Ishikawa (cell line): ENCODE measurements around the gene SYK.

Experiments used
- CREB1 ChIP-seq: IDR thresholded peaks from 2 replicates; pipeline ENCODE4 v1.6.1; 2012; ENCODE audit warnings: low read depth
- MAX ChIP-seq: IDR thresholded peaks from 2 replicates; pipeline ENCODE4 v1.6.1; 2012

GRCh38 chr9:90888941-90889340 is 87.3 kb downstream of the SYK start:
- TF ChIP-seq CREB1 (no peak), MAX (no peak)
